8988T (cell line): Measurements from ENCODE around the gene GPR21.

ENCODE experiments used
- DNase-seq: peaks from one replicate; pipeline ENCODE4 v3.0.0; 2011

Gene GPR21

DNA sequence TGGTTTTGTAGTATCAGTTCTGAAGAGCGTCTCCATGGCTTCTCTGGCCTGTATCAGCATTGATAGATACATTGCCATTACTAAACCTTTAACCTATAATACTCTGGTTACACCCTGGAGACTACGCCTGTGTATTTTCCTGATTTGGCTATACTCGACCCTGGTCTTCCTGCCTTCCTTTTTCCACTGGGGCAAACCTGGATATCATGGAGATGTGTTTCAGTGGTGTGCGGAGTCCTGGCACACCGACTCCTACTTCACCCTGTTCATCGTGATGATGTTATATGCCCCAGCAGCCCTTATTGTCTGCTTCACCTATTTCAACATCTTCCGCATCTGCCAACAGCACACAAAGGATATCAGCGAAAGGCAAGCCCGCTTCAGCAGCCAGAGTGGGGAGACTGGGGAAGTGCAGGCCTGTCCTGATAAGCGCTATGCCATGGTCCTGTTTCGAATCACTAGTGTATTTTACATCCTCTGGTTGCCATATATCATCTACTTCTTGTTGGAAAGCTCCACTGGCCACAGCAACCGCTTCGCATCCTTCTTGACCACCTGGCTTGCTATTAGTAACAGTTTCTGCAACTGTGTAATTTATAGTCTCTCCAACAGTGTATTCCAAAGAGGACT lies 1.5 kb downstream of the GPR21 start:
- no peak for DNase-seq

DNA sequence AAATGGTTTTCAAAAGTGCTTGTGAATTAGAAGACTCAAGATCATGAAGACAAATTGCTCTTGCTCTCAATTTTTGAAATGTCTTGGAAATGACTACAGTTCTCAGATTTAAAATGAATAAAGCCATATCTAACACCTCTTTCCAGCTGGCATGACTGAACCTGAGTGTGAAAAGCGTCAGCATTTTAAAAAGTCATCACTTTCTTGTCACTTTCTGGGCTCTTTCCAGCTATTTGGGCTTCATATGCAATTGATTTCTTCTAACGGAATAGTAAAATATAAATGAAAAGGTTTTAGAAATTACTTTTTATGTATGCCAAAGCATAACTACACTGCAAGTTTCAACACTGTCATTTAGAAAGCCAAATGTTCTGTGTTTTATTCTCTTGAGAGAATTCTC lies 2.3 kb downstream of the GPR21 start:
- no peak for DNase-seq

- DNase-seq, result no peak
Measured at GRCh38 chr9:123036893-123037545, 3.6 kb downstream of the GPR21 start.

DNA sequence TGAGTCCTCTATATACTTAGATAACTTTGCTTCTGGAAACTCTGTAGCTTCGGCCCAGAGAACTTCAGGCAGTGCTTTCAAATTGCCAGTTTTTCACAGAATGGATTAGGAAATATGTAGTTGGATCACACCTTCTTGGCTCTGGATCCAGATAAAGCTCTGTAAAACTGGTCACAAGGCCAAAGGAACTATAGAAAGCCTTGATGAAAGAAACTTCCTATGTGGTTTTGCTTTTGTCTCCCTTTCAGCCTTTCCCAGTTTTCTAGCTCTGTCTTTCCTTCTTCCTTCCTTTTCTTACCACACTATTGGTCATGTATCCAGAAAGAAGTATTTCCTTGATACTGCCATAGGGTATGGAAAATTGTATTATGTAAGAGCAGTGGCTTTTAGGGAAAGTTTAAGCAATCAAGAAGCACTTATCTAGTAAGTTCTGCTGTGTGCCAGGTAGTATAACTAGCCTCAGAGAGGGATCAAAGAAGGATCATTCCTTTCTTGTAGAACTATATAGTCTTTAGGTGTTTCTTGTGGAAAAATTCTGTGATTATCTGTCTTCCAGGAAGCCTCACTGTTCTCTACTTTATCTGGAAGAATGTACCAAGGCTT lies 6.3 kb downstream of the GPR21 start:
- DNase-seq, result no peak

- no peak for DNase-seq
Measured at GRCh38 chr9:123040801-123041200, 7.3 kb downstream of the GPR21 start.

DNA sequence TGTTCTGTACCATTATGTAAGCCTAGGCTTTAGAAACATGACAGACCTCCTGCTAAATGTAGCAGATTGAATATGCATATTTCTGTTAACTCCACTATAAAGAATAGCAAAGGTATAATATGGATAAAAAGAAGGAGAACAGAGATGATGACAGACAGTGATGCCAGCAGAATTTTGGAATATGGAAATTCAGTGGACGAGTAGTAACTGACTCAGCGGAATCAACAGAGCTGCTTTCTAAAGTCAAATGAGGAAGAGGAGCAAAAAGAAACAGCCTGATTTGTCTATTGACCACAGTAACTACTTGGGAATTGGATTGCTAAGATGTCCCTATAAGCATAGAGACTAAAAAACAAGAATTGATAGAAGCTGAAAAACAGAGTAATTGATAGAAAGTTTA lies 8.0 kb downstream of the GPR21 start:
- DNase-seq, result no peak

DNA sequence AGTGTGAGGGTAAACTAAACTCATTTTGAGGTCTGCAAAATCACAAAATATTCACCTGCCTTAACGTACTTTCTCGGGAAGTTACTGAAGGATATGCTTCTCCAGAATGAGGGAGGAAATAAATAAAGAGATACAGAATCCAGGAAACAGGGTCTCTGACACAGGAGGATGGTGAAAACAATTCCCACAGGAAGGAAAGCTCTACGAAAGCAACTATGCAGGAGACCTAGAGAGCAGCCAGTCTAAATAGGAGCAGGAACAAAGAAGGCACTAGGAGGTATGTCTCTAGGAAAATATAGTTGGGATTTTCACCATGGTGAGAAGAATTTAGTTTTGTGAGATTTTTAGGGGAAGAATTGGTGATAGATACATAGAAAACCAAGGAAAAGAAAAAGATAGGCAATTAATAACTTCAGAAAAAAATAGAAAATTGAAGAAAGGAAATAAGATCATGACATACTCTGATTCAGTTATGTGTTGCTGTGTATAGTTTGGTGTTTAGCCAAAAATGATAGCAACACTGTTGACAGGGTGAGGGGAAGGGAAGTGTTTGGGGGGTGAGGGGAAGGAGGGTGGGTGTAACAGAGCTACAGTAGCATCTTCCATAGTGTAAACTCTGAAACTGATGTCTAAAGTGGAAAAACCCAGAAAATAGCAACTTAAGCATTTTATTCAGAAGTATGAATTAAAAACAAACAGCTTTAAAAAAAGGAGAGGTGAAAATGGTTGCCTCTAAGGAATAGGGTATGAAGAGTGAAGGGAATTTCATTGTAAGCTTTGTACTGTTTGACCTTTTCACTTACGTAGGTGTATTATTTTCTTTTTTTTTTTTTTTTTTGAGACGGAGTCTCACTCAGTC lies 9.8 kb downstream of the GPR21 start:
- DNase-seq, result no peak

- no peak for DNase-seq
Measured at GRCh38 chr9:123044586-123044985, 11.1 kb downstream of the GPR21 start.

DNA sequence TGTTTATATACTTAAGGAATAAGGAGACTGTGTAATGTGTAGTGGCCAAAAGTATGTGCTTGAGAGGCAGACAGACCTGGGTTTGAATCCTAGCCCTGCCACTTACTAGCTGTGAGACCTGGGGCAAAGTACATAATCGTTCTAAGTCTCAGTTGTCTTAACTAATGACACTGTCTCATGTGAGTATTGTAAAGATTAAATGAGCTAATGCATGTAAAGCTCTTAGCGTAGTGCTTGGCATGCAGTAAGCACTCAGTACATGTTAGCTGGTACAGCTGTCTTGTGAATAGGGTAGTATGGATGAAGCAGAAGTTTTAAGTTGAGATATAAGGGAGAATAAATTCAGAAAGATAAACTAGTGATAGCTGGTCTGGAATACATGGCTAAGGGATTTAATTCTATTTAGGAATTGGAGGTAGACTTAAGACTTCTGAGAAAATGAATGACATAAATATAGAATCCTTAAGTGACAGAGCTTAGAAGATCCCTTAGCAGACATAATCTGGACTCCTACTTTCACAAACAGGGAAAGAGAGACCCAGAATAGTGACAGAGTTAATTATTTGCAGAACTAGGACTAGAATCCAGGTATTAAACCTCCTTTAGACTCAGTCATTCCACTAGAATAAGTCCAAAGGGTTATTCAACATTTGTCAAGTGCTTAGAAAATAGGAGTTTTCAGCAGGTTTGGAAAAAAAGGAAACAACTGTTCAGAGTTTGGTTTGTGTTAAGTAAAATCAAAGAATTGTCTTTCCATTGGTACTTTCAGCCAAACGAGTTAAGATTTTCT lies 13.1 kb downstream of the GPR21 start:
- DNase-seq, result no peak

DNA sequence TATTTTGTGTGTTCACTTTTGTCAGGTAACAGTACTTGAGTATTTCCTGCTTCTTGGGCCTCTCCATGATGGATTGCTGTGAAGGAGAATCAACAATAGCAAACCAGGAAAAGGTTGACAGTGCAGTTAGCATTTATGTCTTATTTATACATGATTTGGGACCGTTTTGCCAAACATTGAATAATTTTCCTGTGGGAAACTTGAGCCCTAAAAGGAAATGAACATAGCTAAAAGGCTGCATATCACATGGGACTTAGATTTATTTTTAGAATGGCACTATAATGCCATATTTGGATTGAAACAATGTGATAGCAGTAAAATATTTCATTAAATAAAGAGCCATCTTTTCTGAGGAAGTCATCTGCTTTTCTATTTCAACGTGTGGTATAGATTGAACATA lies 15.3 kb downstream of the GPR21 start:
- no peak for DNase-seq

- no peak for DNase-seq
Measured at GRCh38 chr9:123049589-123050222, 16.2 kb downstream of the GPR21 start.

DNA sequence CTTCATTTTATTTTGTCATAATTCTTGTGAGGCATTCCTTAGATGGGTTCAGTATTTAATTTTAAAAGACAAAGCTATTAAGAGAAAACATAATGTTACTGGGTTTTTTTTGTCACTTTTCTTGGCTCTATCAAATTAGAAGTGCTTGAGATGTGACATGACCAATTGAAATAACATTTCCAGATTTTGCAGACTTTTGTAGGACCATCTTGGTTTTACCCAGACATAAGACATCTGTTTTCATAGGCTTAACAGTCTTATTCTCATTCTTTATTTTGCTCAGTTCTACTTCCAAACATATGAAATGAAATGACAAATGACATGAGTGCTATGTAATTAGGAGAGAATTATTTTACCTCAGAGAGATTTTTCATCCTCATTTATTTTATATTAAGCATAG lies 19.6 kb downstream of the GPR21 start:
- no peak for DNase-seq

- DNase-seq, result no peak
Measured at GRCh38 chr9:123053711-123054110, 20.2 kb downstream of the GPR21 start.

- peak; percentile 10 for DNase-seq
Measured at GRCh38 chr9:123058834-123059233, 25.4 kb downstream of the GPR21 start.

DNA sequence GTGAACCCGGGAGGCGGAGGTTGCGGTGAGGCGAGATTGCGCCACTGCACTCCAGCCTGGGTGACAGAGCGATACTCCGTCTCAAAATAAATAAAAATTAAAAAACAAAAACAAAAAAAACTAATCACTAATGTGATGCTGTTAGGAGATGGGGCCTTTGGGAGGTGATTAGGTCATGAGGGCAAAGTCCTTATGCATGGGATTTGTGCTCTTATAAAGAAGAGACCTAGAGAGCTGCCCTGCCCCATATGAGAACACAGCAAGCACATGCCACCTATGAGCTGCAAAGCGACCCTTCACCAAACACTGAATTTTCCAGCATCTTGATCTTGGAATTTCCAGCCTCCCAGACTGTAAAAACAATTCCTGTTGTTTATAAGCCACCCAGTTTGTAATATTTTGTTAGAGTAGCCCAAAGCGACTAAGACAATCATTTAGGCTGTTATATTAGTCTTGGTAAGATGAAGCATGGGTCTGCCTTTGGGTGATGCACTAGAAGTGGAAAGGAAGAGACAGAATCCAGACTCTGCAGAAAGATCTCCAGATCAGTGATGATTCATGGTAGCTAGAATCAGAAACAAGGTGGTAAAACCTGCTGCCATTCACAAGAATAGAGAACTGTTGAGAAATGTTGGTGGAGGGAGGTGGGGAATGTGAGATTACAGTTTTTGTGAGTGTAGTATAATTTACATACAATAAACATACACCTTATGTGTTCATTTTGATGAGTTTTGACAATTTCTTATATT lies 26.2 kb downstream of the GPR21 start:
- DNase-seq, result no peak

GRCh38 chr9:123061216-123061615 lies 27.7 kb downstream of the GPR21 start:
- DNase-seq, result no peak

GRCh38 chr9:123062351-123063176 lies 29.1 kb downstream of the GPR21 start:
- DNase-seq, result no peak

- no peak for DNase-seq
Measured at GRCh38 chr9:123063177-123063598, 29.7 kb downstream of the GPR21 start.

- no peak for DNase-seq
Measured at GRCh38 chr9:123063896-123064295, 30.4 kb downstream of the GPR21 start.

GRCh38 chr9:123064716-123065115 lies 31.2 kb downstream of the GPR21 start:
- DNase-seq, result no peak

DNA sequence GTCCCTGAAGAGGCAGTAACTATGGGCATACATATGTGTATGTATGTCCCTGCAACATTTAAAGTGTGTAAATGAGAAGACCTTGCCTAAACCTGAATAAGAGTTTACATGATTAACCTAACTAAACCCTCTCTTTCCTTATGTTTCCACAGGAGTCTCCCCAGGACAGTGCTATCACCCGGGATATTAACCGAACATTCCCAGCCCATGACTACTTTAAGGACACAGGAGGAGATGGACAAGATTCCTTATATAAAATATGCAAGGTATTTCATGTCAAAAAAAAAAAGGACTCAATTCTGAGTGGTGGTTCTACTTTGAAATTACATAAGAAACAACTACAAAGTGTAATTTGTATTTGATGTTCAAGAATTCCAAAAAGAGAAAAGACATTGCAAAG lies 31.7 kb downstream of the GPR21 start:
- DNase-seq, result no peak
